Ureter (tissue), 1 donor: ENCODE data around the gene HECTD2. TPM values are rescaled to one million over a fixed set of nuclear protein-coding genes. Genes with fewer than 3 reads are reported as not detected.
"Not testable (repeated sequence)": the region's sequence is repeated elsewhere in the genome, so short reads cannot be mapped to it uniquely, and the experiment has no call there.

ENCODE experiments used
- DNase-seq: peaks from one replicate; pipeline ENCODE4 v3.0.0-alpha.2; 2020; ENCODE audit warnings: low spot score
- total RNA-seq: library from RNA; stranded (reverse); gene quantifications from one replicate; pipeline ENCODE4 v1.2.4, GENCODE V29; 2023
- donor health status: DM: yes; HTN: yes; CAD: no.

Gene HECTD2
- total RNA-seq, 1 donor from 2014 or later, result 23.4 TPM

- DNase-seq, result no peak
Observed at GRCh38 chr10:91412354-91413087, 2.4 kb downstream of the HECTD2 start.

- no peak for DNase-seq
Observed at GRCh38 chr10:91415816-91416215, 5.7 kb downstream of the HECTD2 start.

- DNase-seq, result no peak
Observed at GRCh38 chr10:91416339-91416855, 6.3 kb downstream of the HECTD2 start.

DNA sequence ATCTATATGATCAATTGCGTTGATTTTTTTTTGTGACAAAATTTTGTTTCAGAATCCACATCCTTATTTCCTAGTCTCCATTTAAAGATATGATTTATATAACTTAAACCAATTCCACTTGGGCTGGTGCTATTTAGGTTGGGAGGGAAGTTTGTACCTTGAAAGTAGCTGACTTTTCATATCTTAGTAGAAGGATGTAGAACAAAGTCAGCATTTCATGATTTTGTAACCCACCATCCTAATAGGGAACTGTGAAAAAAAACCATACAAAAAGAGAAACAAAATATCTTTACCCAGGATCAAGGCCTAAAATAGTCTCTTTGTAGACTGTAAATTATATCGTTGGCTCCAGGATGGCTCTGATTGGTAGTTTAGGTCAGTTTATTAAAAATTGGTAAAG lies 8.3 kb downstream of the HECTD2 start:
- no peak for DNase-seq

GRCh38 chr10:91420868-91421267 lies 10.7 kb downstream of the HECTD2 start:
- no peak for DNase-seq

- no peak for DNase-seq
Observed at GRCh38 chr10:91422915-91423314, 12.8 kb downstream of the HECTD2 start.

GRCh38 chr10:91424016-91424415 lies 13.9 kb downstream of the HECTD2 start:
- DNase-seq, result no peak

- DNase-seq, result no peak
Observed at GRCh38 chr10:91432175-91432574, 22.0 kb downstream of the HECTD2 start.

DNA sequence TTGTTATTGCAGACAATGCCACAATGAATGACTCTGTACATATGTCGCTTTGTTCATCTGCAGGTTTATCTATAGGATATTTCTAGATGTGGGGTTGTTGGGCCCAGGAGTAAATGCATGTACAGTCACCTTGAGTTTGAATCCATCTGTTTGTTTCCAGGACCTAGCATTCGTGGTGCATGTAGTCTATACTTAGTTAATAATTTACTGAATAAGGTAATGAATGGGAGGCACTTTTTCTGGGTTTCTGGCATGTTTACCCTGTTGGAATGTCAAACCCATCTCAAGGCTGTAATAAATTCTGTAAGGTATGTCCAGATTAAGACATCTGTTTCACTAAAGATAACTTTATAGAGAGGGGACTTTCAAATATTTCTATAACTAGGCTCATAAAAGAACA lies 23.5 kb downstream of the HECTD2 start:
- DNase-seq, result no peak

GRCh38 chr10:91434041-91434440 lies 23.9 kb downstream of the HECTD2 start:
- no peak for DNase-seq

DNA sequence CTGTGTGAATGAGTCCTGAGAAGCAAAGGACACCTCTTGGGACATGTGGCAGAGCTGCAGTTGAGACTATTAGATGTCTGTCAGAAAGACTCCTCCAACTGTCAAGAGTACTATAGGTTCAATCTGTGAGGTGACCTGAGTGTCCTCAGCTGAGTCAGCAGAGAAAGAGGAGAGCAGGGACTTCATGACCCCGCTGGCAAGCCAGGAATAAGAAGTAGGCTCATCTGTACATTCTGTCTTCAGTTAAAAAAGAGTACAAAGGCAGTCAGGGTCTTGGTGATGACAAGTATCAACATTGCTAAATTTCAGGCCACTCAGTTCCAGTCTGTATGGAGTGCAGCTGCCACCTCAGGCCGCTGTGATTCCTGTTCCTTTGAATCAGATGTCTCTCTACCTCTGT lies 25.1 kb downstream of the HECTD2 start:
- DNase-seq, result no peak

- DNase-seq, result not testable (repeated sequence)
Observed at GRCh38 chr10:91438228-91438627, 28.1 kb downstream of the HECTD2 start.

DNA sequence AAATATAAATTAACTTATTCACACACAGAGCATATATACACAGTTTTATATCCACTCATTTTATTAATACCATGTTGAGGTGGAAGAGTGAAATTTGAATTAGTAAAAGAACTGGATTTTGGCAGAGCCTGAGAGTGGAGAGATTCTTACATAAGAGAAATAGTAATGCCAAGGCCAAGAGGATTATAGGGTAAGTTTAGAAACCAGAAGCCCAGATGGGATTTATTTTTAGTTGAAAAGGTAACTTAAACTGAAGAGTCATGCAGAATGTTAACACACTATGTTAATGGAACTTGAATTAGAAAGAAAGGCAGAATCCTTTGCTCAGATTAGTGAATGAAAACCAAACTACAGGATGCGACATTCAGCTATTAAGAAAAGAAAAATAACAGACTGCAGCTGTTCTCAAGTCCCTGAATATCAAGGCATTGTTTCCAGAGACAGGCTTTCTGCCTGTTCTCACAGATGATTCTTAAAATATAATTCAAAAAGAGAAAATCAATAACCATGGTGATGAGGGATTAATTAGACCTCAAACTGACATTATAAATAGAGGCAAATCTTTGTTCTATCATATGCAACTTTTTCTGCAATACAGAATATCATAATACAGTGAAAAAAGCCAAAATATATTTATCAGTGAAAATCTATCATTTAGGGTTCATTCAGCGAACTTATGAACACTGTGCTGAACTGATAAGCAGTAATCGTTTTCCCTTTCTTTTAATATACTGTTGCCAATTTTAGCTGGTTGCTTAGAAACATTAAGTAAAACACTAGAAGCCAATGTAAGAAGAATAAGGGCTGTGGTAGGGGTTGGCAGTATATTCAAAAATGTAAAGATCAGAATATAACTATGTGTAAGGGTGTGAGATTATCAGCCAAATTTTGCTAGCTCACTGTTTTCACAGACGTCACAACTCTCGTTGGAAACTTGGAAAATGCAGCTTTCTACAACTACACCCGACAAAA lies 34.4 kb downstream of the HECTD2 start:
- no peak for DNase-seq

DNA sequence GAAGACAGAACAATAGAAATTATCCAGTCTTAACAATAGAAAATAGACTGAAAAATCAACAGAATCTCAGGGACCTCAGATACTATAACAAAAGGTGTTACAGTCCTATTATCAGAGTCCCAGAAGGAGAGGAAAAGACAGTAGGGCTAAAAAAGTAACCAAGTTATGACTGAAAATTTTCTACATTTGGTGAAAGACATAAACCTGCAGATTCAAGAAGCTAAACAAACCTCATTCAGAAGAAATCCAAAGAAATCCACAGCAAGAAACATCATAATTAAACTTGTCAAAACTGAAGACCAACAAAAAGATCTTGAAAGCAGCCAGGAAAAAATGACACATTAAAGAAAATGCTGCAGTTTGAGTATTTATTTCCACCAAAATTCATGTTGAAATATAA lies 41.9 kb downstream of the HECTD2 start:
- no peak for DNase-seq

DNA sequence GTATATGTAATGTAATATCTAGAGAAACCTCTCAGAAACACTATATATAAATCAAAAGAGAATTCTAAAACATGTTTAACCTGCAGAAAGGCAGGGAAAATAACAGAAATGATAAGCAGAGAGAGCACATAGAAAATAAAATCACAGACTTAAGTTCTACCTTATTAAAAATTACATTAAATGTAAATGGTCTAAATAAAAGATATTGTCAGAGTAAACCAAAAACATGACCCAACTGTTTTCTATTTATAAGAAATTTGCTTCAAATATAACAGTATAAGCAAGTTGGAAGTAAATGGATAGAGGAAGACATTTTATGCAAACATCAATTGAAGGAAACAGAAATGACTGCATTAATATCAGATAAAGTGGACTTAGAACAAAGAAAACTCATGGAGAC lies 43.4 kb downstream of the HECTD2 start:
- DNase-seq, result no peak

GRCh38 chr10:91455135-91455534 lies 45.0 kb downstream of the HECTD2 start:
- DNase-seq, result not testable (repeated sequence)

DNA sequence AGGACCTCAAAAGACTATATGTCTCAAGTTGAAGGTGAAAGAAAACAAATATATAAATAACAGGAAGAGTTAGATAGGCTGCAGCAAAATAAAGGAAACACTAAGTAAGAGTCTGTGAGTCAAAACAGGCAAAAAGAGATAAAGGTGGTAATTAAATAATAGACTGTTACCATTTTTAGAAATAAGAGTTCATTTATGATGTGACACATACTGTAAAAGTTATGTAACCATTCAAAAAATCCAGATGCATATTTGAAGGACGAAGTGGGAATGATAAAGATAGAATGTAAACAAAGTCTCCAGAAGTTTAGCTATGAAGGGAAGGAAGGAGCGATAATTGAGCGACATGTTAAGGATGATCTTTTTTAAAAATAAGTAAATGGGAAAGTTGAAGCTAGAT lies 50.5 kb downstream of the HECTD2 start:
- no peak for DNase-seq

DNA sequence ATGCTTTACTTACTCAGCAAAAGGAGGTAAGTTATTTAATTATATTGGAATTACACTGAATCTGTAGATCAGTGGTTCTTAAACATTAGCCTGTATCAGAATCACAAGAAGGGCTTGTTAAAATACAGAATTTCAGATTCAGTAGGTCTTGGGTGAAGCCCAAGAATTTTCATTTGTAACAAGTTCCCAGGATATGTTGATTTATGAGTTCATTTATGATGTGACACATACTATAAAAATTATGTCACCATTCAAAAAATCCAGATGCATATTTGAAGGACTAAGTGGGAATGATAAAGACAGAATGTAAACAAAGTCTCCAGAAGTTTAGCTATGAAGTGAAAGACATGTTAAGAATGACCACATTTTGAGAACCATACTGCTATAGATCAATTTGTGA lies 52.3 kb downstream of the HECTD2 start:
- no peak for DNase-seq

DNA sequence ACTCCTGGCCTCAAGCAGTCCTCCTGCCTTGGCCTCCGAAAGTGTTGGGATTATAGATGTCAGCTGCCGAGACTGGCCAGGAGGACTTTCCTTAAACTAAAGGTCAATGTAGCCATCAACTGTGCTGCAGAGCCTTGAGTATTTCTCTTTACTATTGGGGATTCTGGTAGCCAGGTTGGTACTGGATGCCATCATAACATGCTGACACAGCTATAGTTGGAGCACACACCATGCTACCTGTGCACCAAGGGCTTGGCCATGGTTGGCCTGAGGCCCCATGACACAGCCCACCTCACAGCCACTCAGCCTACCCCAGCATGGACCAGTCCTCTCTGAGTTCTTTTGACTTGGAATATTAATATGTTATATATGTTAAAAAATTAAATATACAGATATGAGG lies 54.4 kb downstream of the HECTD2 start:
- no peak for DNase-seq

GRCh38 chr10:91465261-91465660 lies 55.1 kb downstream of the HECTD2 start:
- no peak for DNase-seq

DNA sequence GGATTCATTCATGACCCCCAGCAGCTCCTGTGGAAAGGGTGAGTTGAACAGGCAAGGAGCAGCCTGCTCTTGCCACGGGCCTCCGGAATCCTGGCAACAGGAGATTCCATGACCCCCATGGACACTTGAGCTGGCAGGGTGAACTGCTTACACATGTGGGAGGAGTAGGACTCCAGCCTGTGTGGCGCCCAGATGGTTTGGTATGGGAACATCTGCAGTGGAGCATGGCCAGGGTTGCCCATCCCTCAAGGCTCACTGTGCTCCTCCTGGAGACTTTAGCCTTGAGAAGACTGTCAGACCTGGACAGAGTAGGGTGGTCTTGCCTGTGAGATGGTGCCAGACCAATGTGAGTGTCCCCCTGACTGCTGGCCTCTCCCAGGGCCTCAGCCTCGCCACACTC lies 57.0 kb downstream of the HECTD2 start:
- DNase-seq, result no peak

DNA sequence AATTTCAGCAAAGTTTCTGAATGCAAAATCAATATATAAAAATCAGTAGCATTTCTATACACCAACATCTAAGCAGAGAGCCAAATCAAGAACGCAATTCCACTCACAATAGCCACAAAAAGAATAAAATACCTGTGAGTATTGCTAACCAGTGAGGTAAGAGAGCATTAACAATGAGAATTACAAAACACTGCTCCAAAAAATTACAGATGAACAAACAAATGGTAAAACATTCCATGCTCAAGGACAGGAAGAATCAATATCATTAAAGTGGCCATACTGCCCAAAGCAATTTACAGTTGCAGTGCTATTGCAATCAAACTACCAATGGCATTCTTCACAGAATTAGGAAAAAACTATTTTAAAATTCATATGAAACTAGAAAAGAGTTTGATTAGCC lies 61.5 kb downstream of the HECTD2 start:
- no peak for DNase-seq

DNA sequence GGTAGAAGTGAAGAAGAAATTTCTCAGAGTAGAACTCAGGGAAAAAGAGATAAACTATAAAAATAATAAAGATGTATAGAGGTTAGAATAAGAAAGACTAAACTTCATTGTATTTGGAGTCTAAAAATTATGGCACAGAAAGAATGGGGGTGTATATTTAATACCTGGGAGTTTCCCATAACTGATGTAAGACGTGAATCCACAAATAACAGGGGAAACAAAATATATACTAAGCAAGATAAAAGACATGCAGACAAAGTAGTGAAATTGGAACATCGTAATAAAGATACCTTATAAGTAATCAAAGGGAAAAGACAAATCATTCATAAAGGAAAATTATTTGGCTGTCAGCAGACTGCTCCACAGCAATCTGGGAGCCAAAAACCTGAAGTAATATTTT lies 62.8 kb downstream of the HECTD2 start:
- DNase-seq, result no peak
